IPS-18a (cell line): ENCODE data around the gene CACHD1.

ENCODE experiments used
- H3K27ac ChIP-seq: one replicate; pipeline ENCODE4 v1.5.1; 2013; ENCODE audit warnings: low read length
- H3K27me3 ChIP-seq: one replicate; pipeline ENCODE4 v1.6.1; 2013; ENCODE audit warnings: mild to moderate bottlenecking, low read length; ENCODE audit not compliant: control insufficient read depth, insufficient read depth
- H3K36me3 ChIP-seq: one replicate; pipeline ENCODE4 v1.6.1; 2013; ENCODE audit warnings: low read depth, low read length; ENCODE audit not compliant: control insufficient read depth
- H3K4me1 ChIP-seq: one replicate; pipeline ENCODE4 v1.6.1; 2013; ENCODE audit warnings: low read depth, low read length; ENCODE audit not compliant: control insufficient read depth
- H3K4me3 ChIP-seq: one replicate; pipeline ENCODE4 v1.5.1; 2013; ENCODE audit warnings: low read length
- H3K9ac ChIP-seq: one replicate; pipeline ENCODE4 v1.6.1; 2013; ENCODE audit warnings: mild to moderate bottlenecking, low read length, moderate library complexity
- H3K9me3 ChIP-seq: one replicate; pipeline ENCODE4 v1.6.1; 2013; ENCODE audit warnings: low read depth, low read length; ENCODE audit not compliant: control insufficient read depth

CACHD1 gene

DNA sequence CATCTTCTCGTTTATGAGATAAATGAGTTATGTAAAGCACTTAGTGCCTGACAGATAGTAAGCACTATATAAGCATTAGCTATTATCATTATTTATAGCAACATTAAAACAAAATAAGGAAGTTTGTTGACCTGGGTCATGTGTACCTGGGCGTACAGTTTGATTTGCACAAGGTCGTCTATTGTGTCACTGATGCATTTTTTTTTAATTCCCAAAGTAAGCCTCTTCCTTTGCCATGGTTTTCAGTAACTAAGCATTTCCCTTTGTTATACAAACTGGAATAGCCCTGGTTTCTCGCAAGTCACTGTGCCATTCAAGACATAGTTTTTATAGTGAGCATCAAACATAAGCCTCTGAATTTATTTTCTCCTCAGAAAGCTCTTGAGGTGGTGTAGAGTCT lies 72.2 kb downstream of the CACHD1 start:
- Histone ChIP-seq H3K4me1 (peaks cover 75% of the 10 kb centered on the region), H3K27me3 (no peaks in the 10 kb centered on the region), H3K9ac (no peak overlapping the region), H3K36me3 (no peaks in the 10 kb centered on the region), H3K9me3 (no peaks in the 10 kb centered on the region), H3K27ac (no peak overlapping the region), H3K4me3 (no peak overlapping the region)

DNA sequence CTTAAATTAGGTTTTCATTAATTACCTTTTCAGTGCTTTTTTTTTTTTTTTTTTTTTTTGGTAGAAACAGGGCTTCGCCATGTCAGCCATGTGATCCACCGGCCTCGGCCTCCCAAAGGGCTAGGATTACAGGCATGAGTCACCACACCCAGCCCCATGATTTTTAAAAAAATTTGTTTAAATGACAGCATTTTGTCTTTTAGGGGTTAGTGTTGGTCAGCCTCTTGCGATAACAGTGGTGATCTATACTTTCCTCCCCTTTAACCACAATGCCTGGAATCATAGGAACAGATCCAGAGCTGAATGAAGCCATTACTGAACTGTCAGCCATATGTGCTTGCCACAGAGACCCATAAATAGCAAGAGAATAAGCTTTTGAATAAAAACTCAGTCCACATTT lies 73.9 kb downstream of the CACHD1 start:
- Histone ChIP-seq H3K9me3 (no peaks in the 10 kb centered on the region), H3K27me3 (no peaks in the 10 kb centered on the region), H3K4me3 (no peak overlapping the region), H3K36me3 (no peaks in the 10 kb centered on the region), H3K4me1 (peaks cover 60% of the 10 kb centered on the region), H3K27ac (no peak overlapping the region), H3K9ac (no peak overlapping the region)

DNA sequence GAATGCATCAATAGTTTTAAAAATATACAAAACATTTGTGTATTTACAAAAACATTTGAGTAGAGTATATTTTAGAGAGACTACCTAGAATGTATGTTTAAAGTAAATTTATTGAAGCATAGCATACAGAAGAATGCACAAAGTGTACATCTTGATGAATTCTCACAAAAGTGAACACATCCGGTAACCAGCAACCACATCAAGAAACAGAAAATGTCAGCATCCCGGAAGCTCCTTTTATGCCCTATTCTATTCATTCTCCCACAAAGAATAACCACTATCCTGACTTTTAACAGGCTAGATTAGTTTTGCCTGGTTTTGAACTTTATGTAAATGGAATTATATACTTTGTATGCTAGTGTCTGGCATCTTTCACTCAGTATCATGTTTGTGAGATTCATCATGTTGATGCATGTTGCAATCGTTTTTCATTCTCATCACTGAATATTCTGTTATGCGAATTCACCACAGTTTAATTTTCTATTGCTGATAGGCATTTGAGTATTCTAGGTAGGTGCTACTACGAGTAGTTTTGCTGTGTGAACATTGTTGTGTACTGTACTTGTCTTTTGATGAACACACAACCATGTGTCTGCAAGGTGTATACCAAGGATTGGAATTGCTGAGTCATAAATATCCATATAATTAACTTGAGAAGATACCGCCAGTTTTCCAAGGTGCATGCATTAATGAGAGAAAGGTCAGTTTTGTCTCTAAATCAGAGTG lies 75.4 kb downstream of the CACHD1 start:
- Histone ChIP-seq H3K27me3 (no peaks in the 10 kb centered on the region), H3K9ac (no peak overlapping the region), H3K9me3 (no peaks in the 10 kb centered on the region), H3K27ac (no peak overlapping the region), H3K36me3 (no peaks in the 10 kb centered on the region), H3K4me3 (no peak overlapping the region), H3K4me1 (peaks cover 48% of the 10 kb centered on the region)

- no peaks in the 10 kb centered on the region for H3K9me3 ChIP-seq
- no peak overlapping the region for H3K27ac ChIP-seq
- H3K36me3 ChIP-seq = peaks cover 4% of the 10 kb centered on the region
- H3K4me1 ChIP-seq = peaks cover 48% of the 10 kb centered on the region
- H3K4me3 ChIP-seq = no peak overlapping the region
- H3K9ac ChIP-seq = no peak overlapping the region
- H3K27me3 ChIP-seq = no peaks in the 10 kb centered on the region
Observed at GRCh38 chr1:64546013-64546412, 76.1 kb downstream of the CACHD1 start.

DNA sequence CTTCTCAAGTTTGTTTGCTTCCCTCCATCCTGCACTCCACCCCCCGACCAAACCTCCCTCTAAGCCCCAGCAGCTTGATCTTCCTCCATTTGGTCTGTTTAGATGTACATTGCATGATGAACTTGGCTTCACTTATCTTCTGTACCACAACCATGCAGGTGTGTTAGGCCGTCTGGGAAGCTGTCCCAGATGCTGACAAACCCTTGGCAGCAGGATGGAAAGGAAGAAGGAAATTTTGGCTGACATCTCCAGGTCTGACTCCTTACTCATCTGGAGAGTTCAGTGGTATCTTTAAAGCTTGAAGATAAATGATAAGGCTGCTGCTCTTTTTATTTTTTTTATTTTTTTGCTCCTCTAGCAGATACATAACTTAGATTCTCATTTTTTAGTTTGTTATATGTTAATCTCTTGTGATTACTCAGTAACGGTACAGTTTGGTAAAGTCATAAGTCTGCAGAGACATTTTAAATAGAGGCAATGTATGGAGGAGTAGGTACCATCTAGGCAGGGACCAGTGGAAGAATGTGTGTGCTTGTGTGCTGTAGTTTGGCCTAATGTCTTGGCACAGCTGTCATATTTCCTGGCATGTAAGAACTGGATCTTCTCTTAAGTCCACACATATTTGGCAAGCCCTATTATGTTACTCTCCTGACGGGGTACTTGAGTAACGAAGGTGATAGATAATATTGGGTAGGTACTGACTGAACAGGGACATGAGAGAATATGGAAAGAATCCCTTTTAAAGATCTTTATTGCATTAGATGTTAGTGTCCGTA lies 79.7 kb downstream of the CACHD1 start:
- H3K9me3 ChIP-seq = no peaks in the 10 kb centered on the region
- no peaks in the 10 kb centered on the region for H3K27me3 ChIP-seq
- no peak overlapping the region for H3K27ac ChIP-seq
- peaks cover 36% of the 10 kb centered on the region for H3K4me1 ChIP-seq
- H3K36me3 ChIP-seq = peaks cover 27% of the 10 kb centered on the region
- no peak overlapping the region for H3K9ac ChIP-seq
- no peak overlapping the region for H3K4me3 ChIP-seq

DNA sequence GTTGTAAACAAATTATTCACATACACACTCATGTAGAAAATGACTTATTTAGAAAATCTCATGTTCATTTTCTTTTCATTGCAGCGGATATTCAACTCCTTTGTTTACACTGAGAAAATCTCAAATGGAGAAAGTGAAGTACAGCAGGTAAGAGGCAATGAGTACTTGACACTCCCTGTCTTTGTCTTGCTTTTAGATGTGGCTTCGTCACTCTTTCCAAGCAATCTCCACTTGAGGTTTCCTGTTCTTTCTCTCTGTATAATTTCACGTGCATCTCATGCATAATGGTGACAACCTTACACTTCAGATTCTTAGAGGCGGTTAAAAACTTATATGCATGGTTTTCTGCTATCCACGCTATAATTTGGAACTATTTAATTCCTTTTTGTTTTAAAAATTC lies 80.6 kb downstream of the CACHD1 start:
- Histone ChIP-seq H3K36me3 (peaks cover 27% of the 10 kb centered on the region), H3K9me3 (no peaks in the 10 kb centered on the region), H3K9ac (no peak overlapping the region), H3K27me3 (no peaks in the 10 kb centered on the region), H3K4me1 (peaks cover 28% of the 10 kb centered on the region), H3K4me3 (no peak overlapping the region), H3K27ac (no peak overlapping the region)

GRCh38 chr1:64550946-64551605 lies 81.1 kb downstream of the CACHD1 start:
- H3K9me3 ChIP-seq = no peaks in the 10 kb centered on the region
- no peak overlapping the region for H3K27ac ChIP-seq
- no peak overlapping the region for H3K9ac ChIP-seq

GRCh38 chr1:64553285-64553684 lies 83.4 kb downstream of the CACHD1 start:
- Histone ChIP-seq H3K36me3 (peaks cover 30% of the 10 kb centered on the region), H3K9me3 (no peaks in the 10 kb centered on the region), H3K9ac (no peak overlapping the region), H3K4me1 (peaks cover 16% of the 10 kb centered on the region), H3K27me3 (no peaks in the 10 kb centered on the region), H3K27ac (no peak overlapping the region), H3K4me3 (no peak overlapping the region)

More at GRCh38 chr1:64550946-64551605, 81.1 kb downstream of the CACHD1 start:
- H3K27me3 ChIP-seq = no peaks in the 10 kb centered on the region
- peaks cover 23% of the 10 kb centered on the region for H3K4me1 ChIP-seq
- H3K36me3 ChIP-seq = peaks cover 27% of the 10 kb centered on the region
- H3K4me3 ChIP-seq = no peak overlapping the region

DNA sequence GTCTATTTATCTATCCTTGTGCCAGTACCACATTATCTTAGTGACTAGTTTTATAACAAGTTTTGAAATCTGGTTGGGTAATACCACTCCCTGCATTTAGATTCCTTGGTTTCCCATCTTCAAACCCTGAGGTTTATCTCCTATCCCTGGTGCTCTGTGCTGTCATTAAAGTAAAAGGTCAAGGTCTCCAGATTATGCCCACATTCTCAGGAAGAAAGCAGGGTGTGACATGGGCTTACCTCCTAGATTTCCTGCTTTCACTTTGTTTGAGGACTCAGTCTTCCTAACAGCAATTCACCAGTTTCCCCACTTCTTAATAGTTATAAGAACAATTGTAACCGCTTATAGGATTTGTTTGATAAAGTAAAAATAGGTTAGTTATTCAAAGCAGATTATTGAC lies 86.0 kb downstream of the CACHD1 start:
- H3K27me3 ChIP-seq = no peaks in the 10 kb centered on the region
- H3K27ac ChIP-seq = no peak overlapping the region
- no peak overlapping the region for H3K4me3 ChIP-seq
- no peak overlapping the region for H3K9ac ChIP-seq
- H3K4me1 ChIP-seq = peaks cover 7% of the 10 kb centered on the region
- H3K9me3 ChIP-seq = no peaks in the 10 kb centered on the region
- H3K36me3 ChIP-seq = peaks cover 39% of the 10 kb centered on the region

- Histone ChIP-seq H3K4me3 (no peak overlapping the region), H3K9me3 (no peaks in the 10 kb centered on the region), H3K27me3 (no peaks in the 10 kb centered on the region), H3K4me1 (peaks cover 28% of the 10 kb centered on the region), H3K36me3 (peaks cover 19% of the 10 kb centered on the region), H3K9ac (no peak overlapping the region), H3K27ac (no peak overlapping the region)
Observed at GRCh38 chr1:64561993-64562392, 92.1 kb downstream of the CACHD1 start.

- Histone ChIP-seq H3K27me3 (no peaks in the 10 kb centered on the region), H3K4me1 (peaks cover 36% of the 10 kb centered on the region), H3K9me3 (no peaks in the 10 kb centered on the region), H3K4me3 (no peak overlapping the region), H3K9ac (no peak overlapping the region), H3K27ac (no peak overlapping the region), H3K36me3 (peaks cover 9% of the 10 kb centered on the region)
Observed at GRCh38 chr1:64563958-64564565, 94.1 kb downstream of the CACHD1 start.
